GDM1 (cell line): ENCODE measurements around the gene RFXAP.

Experiments used
- DNase-seq: peaks from one replicate; lab custom pipeline; 2025; lab: John Stamatoyannopoulos, UW

RFXAP gene

DNA sequence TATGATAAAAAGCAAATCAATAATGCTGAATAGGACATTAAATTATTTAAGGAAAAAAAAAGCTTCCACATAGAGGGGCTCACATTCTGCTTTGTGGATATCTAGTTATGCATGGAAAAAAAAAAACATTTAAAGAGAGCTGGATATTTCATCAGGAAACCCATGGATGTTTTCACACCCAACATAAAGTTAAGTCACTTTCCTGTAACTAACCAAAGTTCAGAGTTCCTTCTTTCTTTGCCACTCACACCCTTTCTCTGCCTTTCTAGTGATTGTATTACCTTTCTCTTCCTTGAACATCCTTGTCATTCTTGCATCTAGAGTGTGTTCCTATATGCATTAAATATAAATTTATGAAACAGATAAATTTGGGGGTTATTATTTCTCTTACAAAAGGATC is 47.2 kb downstream of the RFXAP start:
- DNase-seq: no peak

- no peak for DNase-seq
Observed at GRCh38 chr13:36870050-36870692, 51.1 kb downstream of the RFXAP start.

DNA sequence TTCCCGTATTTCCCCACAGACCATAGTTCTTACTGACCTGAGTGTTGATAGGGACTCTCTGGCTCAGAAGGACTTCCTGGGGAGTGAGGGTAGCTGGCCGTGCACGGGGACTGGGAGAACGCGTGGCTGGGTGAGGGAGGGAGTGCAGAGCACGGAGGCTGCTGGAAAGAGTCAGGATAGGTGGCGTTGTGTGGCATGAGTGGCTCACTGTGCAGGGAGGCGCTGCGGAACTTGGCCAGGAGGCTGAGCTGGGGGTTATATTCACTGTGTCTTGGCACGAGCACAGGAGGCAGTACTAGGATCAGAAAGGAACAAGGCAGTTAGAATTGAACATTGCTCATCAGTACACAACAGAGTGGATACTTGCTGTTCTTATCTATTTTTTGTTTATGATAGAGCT is 53.6 kb downstream of the RFXAP start:
- DNase-seq: no peak

- DNase-seq: no peak
Observed at GRCh38 chr13:36875431-36875830, 56.4 kb downstream of the RFXAP start.

DNA sequence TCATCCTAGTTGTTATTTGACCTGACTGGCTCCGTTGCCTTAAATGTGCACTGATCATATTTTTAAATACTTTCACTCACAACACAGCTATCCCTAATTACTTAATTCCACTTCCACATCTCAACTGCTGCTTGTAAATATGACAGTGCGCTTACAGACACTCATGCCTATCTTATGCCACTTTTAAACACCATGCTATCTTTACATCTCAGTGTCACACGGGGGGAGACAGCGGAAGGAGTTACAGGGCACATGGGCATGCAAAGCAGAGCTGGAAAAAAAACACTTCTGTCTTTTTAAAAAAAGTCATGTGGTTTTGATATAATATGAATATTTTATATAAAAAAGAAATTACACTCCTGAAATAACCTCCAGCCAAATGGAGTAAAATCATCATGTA is 56.9 kb downstream of the RFXAP start:
- DNase-seq: no peak
